OCI-LY7 (cell line): ENCODE measurements around the gene PAQR5. TPM values are rescaled to one million over a fixed set of nuclear protein-coding genes. Genes with fewer than 3 reads are reported as not detected.

ENCODE experiments used
- BruUV-seq: library from RNA; stranded (reverse); fragments of 400-500 nt; replicated peaks from 2 replicates; lab custom pipeline; 2021; lab: Mats Ljungman, UMichigan
- CTCF ChIA-PET: fragments of 300-600 bp; sonication (Branson Sonifier 250); formaldehyde crosslinking; loops from one replicate; lab custom pipeline; 2022; ENCODE audit warnings: antibody characterized with exemption; ENCODE audit not compliant: unreplicated experiment; lab: Charles Lee
- POLR2A ChIA-PET: fragments of 300-600 bp; sonication (Branson Sonifier 250); formaldehyde crosslinking; loops from one replicate; lab custom pipeline; 2022; ENCODE audit warnings: antibody characterized with exemption; lab: Charles Lee
- DNase-seq: peaks from one replicate; pipeline ENCODE4 v3.0.0-alpha.2; 2015; ENCODE audit warnings: low spot score
- H2AFZ ChIP-seq: fragments of 200-600 bp; sonication (generic), shearing (Covaris generic); 2 replicates; pipeline ENCODE4 v1.6.1; 2014; ENCODE audit warnings: mild to moderate bottlenecking, antibody characterized with exemption, low read length, moderate library complexity
- H3K27ac ChIP-seq: fragments of 200-600 bp; sonication (generic); 2 replicates; pipeline ENCODE4 v1.5.1; 2014; ENCODE audit warnings: mixed run types, low read depth, mild to moderate bottlenecking, moderate library complexity, low read length, inconsistent platforms; ENCODE audit not compliant: poor library complexity, severe bottlenecking
- H3K36me3 ChIP-seq: fragments of 200-600 bp; sonication (generic); 2 replicates; pipeline ENCODE4 v1.6.1; 2014; ENCODE audit warnings: mild to moderate bottlenecking, antibody characterized with exemption, low read length, moderate library complexity, mixed read lengths; ENCODE audit not compliant: insufficient read depth
- H3K4me1 ChIP-seq: fragments of 200-600 bp; sonication (generic); 2 replicates; pipeline ENCODE4 v1.5.1; 2014; ENCODE audit warnings: mild to moderate bottlenecking, low read length; ENCODE audit not compliant: insufficient read depth, poor library complexity, severe bottlenecking
- H3K4me2 ChIP-seq: fragments of 200-600 bp; sonication (generic); 2 replicates; pipeline ENCODE4 v1.6.1; 2014; ENCODE audit warnings: mild to moderate bottlenecking, low read length
- H3K4me3 ChIP-seq: fragments of 200-600 bp; sonication (generic); 2 replicates; pipeline ENCODE4 v1.5.1; 2014; ENCODE audit warnings: mild to moderate bottlenecking, low read depth, low read length; ENCODE audit not compliant: poor library complexity, severe bottlenecking
- H3K79me2 ChIP-seq: fragments of 200-600 bp; sonication (generic); 2 replicates; pipeline ENCODE4 v1.6.1; 2016; ENCODE audit warnings: low read depth, mild to moderate bottlenecking, low read length, moderate library complexity, mixed read lengths; ENCODE audit not compliant: insufficient read depth
- H3K9me2 ChIP-seq: fragments of 200-600 bp; sonication (generic); 2 replicates; pipeline ENCODE4 v1.6.1; 2016; ENCODE audit warnings: mild to moderate bottlenecking, low read length, mixed read lengths; ENCODE audit not compliant: insufficient read depth
- H3K9me3 ChIP-seq: fragments of 200-600 bp; sonication (generic); 2 replicates; pipeline ENCODE4 v1.6.1; 2014; ENCODE audit warnings: mild to moderate bottlenecking, mixed run types, low read length, mixed read lengths
- H4K20me1 ChIP-seq: fragments of 200-600 bp; sonication (generic); 2 replicates; pipeline ENCODE4 v1.6.1; 2014; ENCODE audit warnings: mild to moderate bottlenecking, antibody characterized with exemption, low read length, moderate library complexity, mixed read lengths; ENCODE audit not compliant: insufficient read depth
- CTCF ChIP-seq: fragments of 200-600 bp; sonication (generic); conservative IDR thresholded peaks from 2 replicates; pipeline ENCODE4 v1.5.1; 2014; ENCODE audit warnings: mild to moderate bottlenecking, antibody characterized with exemption, low read length, moderate library complexity, mixed read lengths
- EZH2phosphoT487 ChIP-seq: fragments of 200-600 bp; sonication (generic); IDR thresholded peaks from 2 replicates; pipeline ENCODE4 v1.6.1; 2018; ENCODE audit warnings: low read depth, borderline replicate concordance, mild to moderate bottlenecking, mixed run types, antibody characterized with exemption, low read length, moderate library complexity, mixed read lengths
- intact Hi-C: fragments of 100-400 bp; cut with micrococcal nuclease; formaldehyde crosslinking; loops from one replicate; pipeline ENCODE4 v1.10.0; 2022; ENCODE audit not compliant: unreplicated experiment
- total RNA-seq, 2 experiments: library from RNA; depleted of rRNA in 1 of 2; stranded (reverse); fragments of >200 nt in 1 of 2; shearing (Covaris generic) in 1 of 2; gene quantifications; 2 replicates each; pipeline ENCODE4 v1.2.3, GENCODE V29; 2014 to 2022

Gene PAQR5
- total RNA-seq, 2 experiments from 2014 or later: not detected

DNA sequence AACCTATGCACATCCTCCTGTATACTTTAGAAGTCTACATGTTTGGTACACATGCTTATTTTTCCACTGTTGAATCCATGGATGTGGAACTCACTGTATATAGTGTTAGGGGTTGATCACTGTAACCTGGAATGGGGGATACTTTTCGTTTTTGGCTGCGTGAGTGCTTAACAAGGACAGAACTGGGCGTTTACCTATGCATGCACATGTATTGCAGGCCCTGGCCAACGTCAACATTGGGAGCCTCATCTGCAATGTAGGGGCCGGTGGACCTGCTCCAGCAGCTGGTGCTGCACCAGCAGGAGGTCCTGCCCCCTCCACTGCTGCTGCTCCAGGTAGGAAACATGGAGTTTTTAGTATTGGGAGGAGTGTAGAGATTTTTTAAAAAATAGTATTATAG lies 156.2 kb downstream of the PAQR5 start:
- no peaks in the 10 kb centered on the region for H3K9me2 ChIP-seq
- no peak overlapping the region for H2AFZ ChIP-seq
- peaks cover 57% of the 10 kb centered on the region for H3K36me3 ChIP-seq
- peaks cover 47% of the 10 kb centered on the region for H3K79me2 ChIP-seq
- CTCF ChIA-PET: interaction anchor here (2.2 kb wide), 1 partner anchor 8 kb away, joined by 12 read pairs; no protein-coding TSS in a partner anchor
- DNase-seq: no peak
- H4K20me1 ChIP-seq: peaks cover 48% of the 10 kb centered on the region
- no peaks in the 10 kb centered on the region for H3K9me3 ChIP-seq
- peak overlapping the region; percentile 78 for H3K4me2 ChIP-seq
- peak overlapping the region; percentile 39 for H3K27ac ChIP-seq
- TF ChIP-seq EZH2phosphoT487 (no peak), CTCF (no peak)
- BruUV-seq: no TSS peak
- peaks cover 27% of the 10 kb centered on the region for H3K4me1 ChIP-seq
- intact Hi-C loops: loop anchor here (5.0 to 10.0 kb wide), 2 partner anchors 640 to 642 kb away; partner anchors contain the start of gene TLE3
- peak overlapping the region; percentile 94 for H3K4me3 ChIP-seq
- POLR2A ChIA-PET: interaction anchor here (0.6 to 5.0 kb wide), 2 partner anchors 8 to 9 kb away, joined by 4 to 67 read pairs; no protein-coding TSS in a partner anchor

DNA sequence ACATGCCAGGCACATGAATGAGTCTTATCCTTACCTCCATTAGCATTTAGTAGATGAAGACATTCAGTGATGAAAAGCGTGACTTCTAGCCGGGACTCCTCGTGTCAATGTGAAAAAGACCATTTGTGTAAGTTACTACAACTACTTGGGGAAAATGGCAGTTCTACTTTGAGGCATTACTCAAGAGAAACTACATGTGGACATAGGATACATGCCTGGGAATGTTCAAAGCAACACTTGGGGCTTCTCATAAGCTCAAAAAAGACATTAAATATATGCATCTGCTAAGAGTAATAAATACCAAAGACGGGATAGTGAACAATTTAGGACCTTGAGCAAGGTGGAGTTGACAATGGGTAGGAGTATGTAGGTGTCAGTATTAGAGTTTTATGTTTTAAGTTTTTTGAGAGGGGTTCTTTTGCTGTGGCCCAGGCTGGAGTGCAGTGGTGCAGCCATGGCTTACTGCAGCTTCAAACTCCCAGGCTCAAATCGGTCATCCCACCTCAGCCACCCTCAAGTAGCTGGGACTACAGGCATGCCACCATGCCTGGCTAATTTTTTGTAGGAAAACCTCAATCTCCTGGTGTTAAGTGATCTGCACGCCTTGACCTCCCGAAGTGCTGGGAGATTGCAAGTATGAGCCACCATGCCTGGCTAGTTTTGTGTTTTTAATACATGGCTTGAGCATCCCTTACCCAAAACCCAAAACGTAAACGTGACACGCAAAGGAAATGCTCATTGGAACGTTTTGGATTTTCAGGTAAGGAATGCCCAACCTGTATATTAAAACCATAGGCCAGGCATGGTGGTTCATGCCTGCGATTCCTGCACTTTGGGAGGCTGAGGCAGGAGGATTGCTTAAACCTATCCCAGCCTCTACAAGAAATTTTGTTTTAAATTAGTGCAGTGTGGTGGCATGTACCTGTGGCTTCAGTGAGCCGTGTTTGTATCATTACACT lies 157.8 kb downstream of the PAQR5 start:
- 0 out of 2 replicates have a peak overlapping the region, but pooled peaks have one; percentile 78 for H3K4me2 ChIP-seq
- H2AFZ ChIP-seq: no peak overlapping the region
- peaks cover 55% of the 10 kb centered on the region for H3K36me3 ChIP-seq
- peaks cover 20% of the 10 kb centered on the region for H3K4me1 ChIP-seq
- ChIA-PET POLR2A (interaction anchor here (1.1 kb wide), 1 partner anchor 39 kb away, joined by 4 read pairs; no protein-coding TSS in a partner anchor), CTCF (no interaction called here)
- no peaks in the 10 kb centered on the region for H3K9me2 ChIP-seq
- DNase-seq: no peak
- peaks cover 48% of the 10 kb centered on the region for H4K20me1 ChIP-seq
- H3K4me3 ChIP-seq: no peak overlapping the region
- no peaks in the 10 kb centered on the region for H3K9me3 ChIP-seq
- TF ChIP-seq EZH2phosphoT487 (no peak), CTCF (no peak)
- H3K79me2 ChIP-seq: peaks cover 39% of the 10 kb centered on the region
- H3K27ac ChIP-seq: peak overlapping the region; percentile 10
- BruUV-seq: no TSS peak
- intact Hi-C loops: loop anchor here (10.0 kb wide), 1 partner anchor 642 kb away; no protein-coding TSS in a partner anchor

Other genes with a start within 250 kb of the PAQR5 start
- 7.1 and 7.3 TPM in 2 replicates for gene GLCE, start 138.3 kb upstream of the PAQR5 start, total RNA-seq (2014; rRNA removed; shearing (Covaris generic))
- gene GLCE, start 138.3 kb upstream of the PAQR5 start, total RNA-seq (2022): 7.0 and 7.2 TPM in 2 replicates
- gene KIF23, start 115.4 kb downstream of the PAQR5 start, total RNA-seq (2014; rRNA removed; shearing (Covaris generic)): 54.0 and 66.1 TPM in 2 replicates
- 61.6 and 76.5 TPM in 2 replicates for gene KIF23, start 115.4 kb downstream of the PAQR5 start, total RNA-seq (2022)
- 469 and 889 TPM in 2 replicates for gene RPLP1, start 153.9 kb downstream of the PAQR5 start, total RNA-seq (2014; rRNA removed; shearing (Covaris generic))
- 2,251 and 2,407 TPM in 2 replicates for gene RPLP1, start 153.9 kb downstream of the PAQR5 start, total RNA-seq (2022)